Ovary (tissue), 9 donors: ENCODE measurements around the gene PDXP. TPM values are rescaled to one million over a fixed set of nuclear protein-coding genes. Genes with fewer than 3 reads are reported as not detected.
A peak's percentile ranks its signal among the peaks of the same experiment; 100 is the strongest.

Source experiments
- DNase-seq, 5 donors: peaks; one replicate each; pipeline ENCODE4 v3.0.0-alpha.2; 2019 to 2020
- H3K27ac ChIP-seq, 2 donors: fragments of 200-600 bp; one replicate each; pipeline versions ENCODE4 v1.5.1 to v1.8.0; 2019 to 2022
- H3K27me3 ChIP-seq: fragments of 200-600 bp; one replicate; pipeline ENCODE4 v1.8.0; 2022
- H3K36me3 ChIP-seq: fragments of 200-600 bp; sonication (generic); one replicate; pipeline ENCODE4 v1.5.1; 2019
- H3K4me1 ChIP-seq: one replicate; pipeline ENCODE4 v1.8.1; 2013; ENCODE audit warnings: mild to moderate bottlenecking, moderate library complexity; ENCODE audit not compliant: insufficient read depth
- H3K4me3 ChIP-seq: fragments of 200-600 bp; sonication (generic); one replicate; pipeline ENCODE4 v1.5.1; 2017
- H3K9me3 ChIP-seq, 2 donors: fragments of 200-600 bp in 1 of 2; sonication (generic) in 1 of 2; one replicate each; pipeline versions ENCODE4 v1.5.1 to v1.8.1; 2013 to 2019; ENCODE audit warnings: mild to moderate bottlenecking in 1 of 2, moderate library complexity in 1 of 2
- CTCF ChIP-seq, 3 donors: fragments of 450-650 bp in 2 of 3; fragments of 200-600 bp in 1 of 3; IDR thresholded peaks; one replicate each; pipeline versions ENCODE4 v1.5.1 to v1.8.0; 2016 to 2022; ENCODE audit warnings: antibody characterized with exemption in 3 of 3, mild to moderate bottlenecking in 1 of 3
- EP300 ChIP-seq: sonication (generic); formaldehyde crosslinking; IDR thresholded peaks from one replicate; pipeline ENCODE4 v1.6.1; 2017; ENCODE audit warnings: antibody characterized with exemption
- POLR2A ChIP-seq: fragments of 450-650 bp; IDR thresholded peaks from one replicate; pipeline ENCODE4 v1.6.1; 2017; ENCODE audit warnings: antibody characterized with exemption, mild to moderate bottlenecking, moderate library complexity
- WGBS, 3 donors: extraction: QIAGEN DNeasy Blood & Tissue Kit in 1 of 3; methylation state at CpG; one replicate each; pipeline versions ENCODE4 v1.1.5 to v1.1.7; 2013 to 2017; 5-methylcytosine and 5-hydroxymethylcytosine counted together
- intact Hi-C, 4 donors: fragments of 100-400 bp; cut with DNase I; formaldehyde crosslinking; loops; one replicate each; pipeline versions ENCODE4 v1.11.0 to v1.15.1; 2022 to 2023
- polyA plus RNA-seq, 2 donors: library from polyadenylated mRNA; stranded (reverse); fragments of 200-250 nt in 1 of 2; fragments of 350-450 nt in 1 of 2; fragmentation: Illumina TruSeq in 1 of 2; extraction: RNeasy Lipid Tissue Mini Kit (QIAGEN cat#74804) in 1 of 2; gene quantifications; one replicate each; pipeline ENCODE4 v1.2.3, GENCODE V29; 2013 to 2014
- total RNA-seq, 7 donors: library from RNA; depleted of rRNA in 2 of 7; stranded (reverse); fragments of >200 nt in 2 of 7; fragmentation: NEBNext Ultra II Directional in 3 of 7; extraction: Animal tissue kit (Norgen Biotek cat#: 25700) in 3 of 7; gene quantifications; one replicate each; pipeline versions ENCODE4 v1.1.0 to v1.2.4, GENCODE V29; 2016 to 2023
- donor health status: DM: no; HTN: no; CAD: no; lungs with moderate emphysema.
- donor health status: DM: no; HTN: no; CAD: no.
- donor health status: Bipolar disorder and iron deficiency.
- donor health status: DM: yes; HTN: yes; CAD: no.
- donor health status: DM: no; HTN: no; CAD: no.
- donor health status: DM: yes; HTN: yes; CAD: no.

The PDXP gene
- total and polyA plus RNA-seq, 9 donors: 8.1 to 15.9 (median 12.7) TPM

- peaks cover 18% of the 10 kb centered on the region for H3K4me1 ChIP-seq
- no peak for DNase-seq
- intact Hi-C loops: no loop called here
These were observed 21.6 kb upstream of the PDXP start for GRCh38 chr22:37636949-37637273.

GRCh38 chr22:37638391-37639069 lies 20.0 kb upstream of the PDXP start:
- no peaks in the 10 kb centered on the region for H3K36me3 ChIP-seq
- no peaks in the 10 kb centered on the region for H3K9me3 ChIP-seq
- intact Hi-C loops: no loop called here
- no peaks in the 10 kb centered on the region for H3K27me3 ChIP-seq
- WGBS, 3 donors: 68 to 81% (median 73%) methylated on average over 10 to 11 of the region's 11 CpGs
- TF ChIP-seq POLR2A: no peak
- no peak for TF ChIP-seq EP300
- no peak for TF ChIP-seq CTCF (IDR thresholded peaks at IDR 0.05)
- H3K4me3 ChIP-seq: peak overlapping the region; percentile 47
- DNase-seq: peak in 1 of 5 donors; percentile 33
- H3K27ac ChIP-seq: peak overlapping the region; percentile 59 to 75
- H3K4me1 ChIP-seq: peaks cover 14% of the 10 kb centered on the region

More at GRCh38 chr22:37636949-37637273, 21.6 kb upstream of the PDXP start:
- no peak overlapping the region for H3K4me3 ChIP-seq
- H3K36me3 ChIP-seq: no peaks in the 10 kb centered on the region
- no peaks in the 10 kb centered on the region for H3K9me3 ChIP-seq
- TF ChIP-seq EP300: no peak
- TF ChIP-seq POLR2A: no peak
- TF ChIP-seq CTCF (IDR thresholded peaks at IDR 0.05): no peak
- H3K27ac ChIP-seq: no peak overlapping the region
- H3K27me3 ChIP-seq: no peaks in the 10 kb centered on the region
- WGBS, 3 donors: 64 to 70% (median 65%) methylated on average over 3 of the region's 3 CpGs

- WGBS, 3 donors: 6 to 26% (median 9%) methylated on average over 14 to 57 of the region's 57 CpGs
- Histone ChIP-seq H3K4me1 (peaks cover 9% of the 10 kb centered on the region), H3K27ac (peak within 1 kb of the TSS; percentile 59 to 75), H3K36me3 (no peaks in the 10 kb centered on the region), H3K9me3 (no peaks in the 10 kb centered on the region), H3K27me3 (no peaks in the 10 kb centered on the region), H3K4me3 (peak within 1 kb of the TSS; percentile 47)
- intact Hi-C loops: no loop called here
- TF ChIP-seq POLR2A: no peak
- TF ChIP-seq CTCF (IDR thresholded peaks at IDR 0.05): no peak
- no peak for TF ChIP-seq EP300
- DNase-seq: peak in 4 of 5 donors; percentile 60 to 81 (median 68)
These were observed 19.3 kb upstream of the PDXP start, which contains the start of gene SH3BP1 for GRCh38 chr22:37639070-37639760. Gene SH3BP1 (plus strand): TSS chr22:37639669. CDS start chr22:37639788, 119 bp downstream.

GRCh38 chr22:37639771-37640590 lies 18.5 kb upstream of the PDXP start:
- intact Hi-C loops: loop anchor here (5.0 to 10.0 kb wide), 4 partner anchors 37 to 155 kb away; partner anchors contain the start of gene LGALS1 (in 1 of the 4)
- DNase-seq: peak in 1 of 5 donors; percentile 35
- Histone ChIP-seq H3K4me1 (peaks cover 2% of the 10 kb centered on the region), H3K4me3 (peak overlapping the region; percentile 47), H3K36me3 (no peaks in the 10 kb centered on the region), H3K27me3 (no peaks in the 10 kb centered on the region), H3K27ac (peak overlapping the region; percentile 59 to 75), H3K9me3 (no peaks in the 10 kb centered on the region)
- 1 to 11% (median 7%) methylated on average over 13 to 27 of the region's 27 CpGs for WGBS, 3 donors
- TF ChIP-seq EP300: no peak
- TF ChIP-seq CTCF (IDR thresholded peaks at IDR 0.05): no peak
- TF ChIP-seq POLR2A: no peak
